Tibial nerve (tissue), 4 donors: ENCODE measurements around the gene RNF227.
A peak's percentile ranks its signal among the peaks of the same experiment; 100 is the strongest.

Source experiments
- EP300 ChIP-seq, 2 donors: sonication (generic); formaldehyde crosslinking; IDR thresholded peaks; one replicate each; pipeline ENCODE4 v1.6.1; 2017; ENCODE audit warnings: antibody characterized with exemption in 2 of 2, mild to moderate bottlenecking in 1 of 2
- POLR2A ChIP-seq, 2 donors: fragments of 450-650 bp; IDR thresholded peaks; one replicate each; pipeline ENCODE4 v1.6.1; 2017; ENCODE audit warnings: antibody characterized with exemption in 2 of 2, mild to moderate bottlenecking in 2 of 2, moderate library complexity in 2 of 2
- TF ChIP-seq, protein P1 (sequence below), 5 experiments: fragments of 200-600 bp in 3 of 5; fragments of 450-650 bp in 2 of 5; sonication (generic) in 3 of 5; IDR thresholded peaks; one replicate each; pipeline ENCODE4 v1.5.1; 2016 to 2019; ENCODE audit warnings: antibody characterized with exemption in 5 of 5, mild to moderate bottlenecking in 3 of 5, moderate library complexity in 2 of 5

GRCh38 chr17:7912927-7913524 is 3.1 kb downstream of the RNF227 start:
- TF ChIP-seq, protein P1, sequence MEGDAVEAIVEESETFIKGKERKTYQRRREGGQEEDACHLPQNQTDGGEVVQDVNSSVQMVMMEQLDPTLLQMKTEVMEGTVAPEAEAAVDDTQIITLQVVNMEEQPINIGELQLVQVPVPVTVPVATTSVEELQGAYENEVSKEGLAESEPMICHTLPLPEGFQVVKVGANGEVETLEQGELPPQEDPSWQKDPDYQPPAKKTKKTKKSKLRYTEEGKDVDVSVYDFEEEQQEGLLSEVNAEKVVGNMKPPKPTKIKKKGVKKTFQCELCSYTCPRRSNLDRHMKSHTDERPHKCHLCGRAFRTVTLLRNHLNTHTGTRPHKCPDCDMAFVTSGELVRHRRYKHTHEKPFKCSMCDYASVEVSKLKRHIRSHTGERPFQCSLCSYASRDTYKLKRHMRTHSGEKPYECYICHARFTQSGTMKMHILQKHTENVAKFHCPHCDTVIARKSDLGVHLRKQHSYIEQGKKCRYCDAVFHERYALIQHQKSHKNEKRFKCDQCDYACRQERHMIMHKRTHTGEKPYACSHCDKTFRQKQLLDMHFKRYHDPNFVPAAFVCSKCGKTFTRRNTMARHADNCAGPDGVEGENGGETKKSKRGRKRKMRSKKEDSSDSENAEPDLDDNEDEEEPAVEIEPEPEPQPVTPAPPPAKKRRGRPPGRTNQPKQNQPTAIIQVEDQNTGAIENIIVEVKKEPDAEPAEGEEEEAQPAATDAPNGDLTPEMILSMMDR (IDR thresholded peaks at IDR 0.05), result peak; percentile 43 to 70 (median 62)
- no peak for TF ChIP-seq POLR2A (IDR thresholded peaks at IDR 0.05)
- TF ChIP-seq EP300 (IDR thresholded peaks at IDR 0.05), result peak in 1 of 2 donors; percentile 17
